ENCODE measurements around the gene IGF2R.

IGF2R gene

DNA sequence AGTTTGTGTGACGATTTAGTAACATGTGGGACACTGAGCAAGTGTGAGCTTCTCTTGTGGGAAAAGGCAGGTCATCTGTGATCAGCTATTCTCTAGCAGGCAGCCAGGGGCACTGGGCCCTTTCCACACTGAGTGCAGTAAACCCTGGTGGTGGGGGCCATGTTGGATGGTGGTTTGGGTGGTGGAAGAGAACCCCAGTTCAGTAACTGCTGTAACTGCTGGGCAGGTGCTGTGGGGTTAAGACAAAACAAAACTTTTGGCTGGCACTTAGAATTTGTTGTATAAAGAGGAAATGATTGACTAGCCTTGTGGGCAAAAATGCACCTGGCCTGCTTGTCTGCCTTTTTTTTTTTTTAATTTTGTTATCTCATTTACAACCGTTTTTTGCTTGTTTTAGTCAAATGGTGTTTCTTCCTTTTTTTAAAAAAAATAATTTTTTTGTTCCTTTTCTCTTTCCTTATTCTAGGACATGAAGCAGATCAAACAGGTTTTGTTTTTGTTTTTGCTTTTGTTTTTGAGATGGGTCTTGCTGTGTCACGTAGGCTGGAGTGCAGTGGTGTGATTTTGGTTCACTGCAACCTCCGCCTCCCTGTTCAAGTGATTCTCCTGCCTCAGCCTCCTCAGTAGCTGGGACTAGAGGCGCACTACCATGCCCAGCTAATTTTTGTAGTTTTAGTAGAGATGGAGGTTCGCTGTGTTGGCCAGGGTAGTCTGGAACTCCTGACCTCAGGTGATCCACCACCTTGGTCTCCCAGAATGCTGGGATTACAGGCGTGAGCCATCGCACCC is 59.8 kb downstream of the IGF2R start:
- DNase-seq (ENCODE audit: low read depth), result no peak

- DNase-seq (ENCODE audit: low read depth), result no peak
Observed at GRCh38 chr6:160029525-160029924, 60.6 kb downstream of the IGF2R start.

GRCh38 chr6:160030103-160030502 is 61.2 kb downstream of the IGF2R start:
- no peak for DNase-seq (ENCODE audit: low read depth)

- no peak for DNase-seq (ENCODE audit: low read depth)
Observed at GRCh38 chr6:160031442-160031841, 62.6 kb downstream of the IGF2R start.

DNA sequence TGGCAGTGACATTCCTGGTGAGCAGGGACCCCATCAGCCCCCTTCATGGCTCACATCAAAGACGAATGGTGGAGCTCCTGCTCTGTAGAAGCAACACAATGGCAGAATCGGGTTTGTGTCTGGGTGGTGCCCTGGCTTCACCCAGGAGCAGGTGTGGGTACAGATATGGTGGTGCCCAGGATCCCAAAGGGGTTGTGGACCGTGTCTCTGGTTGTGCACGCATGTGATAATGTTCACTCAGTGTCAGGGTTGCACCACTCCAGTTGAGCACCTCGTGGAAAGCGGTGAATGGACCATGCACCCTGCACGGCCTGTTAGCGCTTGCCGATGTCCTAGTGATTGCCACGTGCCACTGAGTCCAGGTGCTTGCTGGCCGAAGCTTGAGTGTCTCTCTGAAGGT is 63.0 kb downstream of the IGF2R start:
- DNase-seq (ENCODE audit: low read depth), result no peak

DNA sequence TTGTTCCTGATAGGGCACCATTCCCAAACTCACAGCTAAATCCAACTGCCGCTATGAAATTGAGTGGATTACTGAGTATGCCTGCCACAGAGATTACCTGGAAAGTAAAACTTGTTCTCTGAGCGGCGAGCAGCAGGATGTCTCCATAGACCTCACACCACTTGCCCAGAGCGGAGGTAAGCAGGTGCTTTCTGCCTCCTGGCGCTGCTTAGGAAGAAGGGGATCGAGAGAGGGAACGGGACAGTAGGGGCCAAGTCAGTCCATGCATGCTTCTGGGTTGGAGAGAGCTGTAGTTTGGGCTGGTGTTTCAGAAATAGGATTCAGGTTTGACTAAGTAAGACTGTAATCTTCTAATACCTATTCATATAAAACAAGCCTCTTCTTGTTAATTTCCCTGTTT is 63.7 kb downstream of the IGF2R start:
- DNase-seq (ENCODE audit: low read depth), result no peak

DNA sequence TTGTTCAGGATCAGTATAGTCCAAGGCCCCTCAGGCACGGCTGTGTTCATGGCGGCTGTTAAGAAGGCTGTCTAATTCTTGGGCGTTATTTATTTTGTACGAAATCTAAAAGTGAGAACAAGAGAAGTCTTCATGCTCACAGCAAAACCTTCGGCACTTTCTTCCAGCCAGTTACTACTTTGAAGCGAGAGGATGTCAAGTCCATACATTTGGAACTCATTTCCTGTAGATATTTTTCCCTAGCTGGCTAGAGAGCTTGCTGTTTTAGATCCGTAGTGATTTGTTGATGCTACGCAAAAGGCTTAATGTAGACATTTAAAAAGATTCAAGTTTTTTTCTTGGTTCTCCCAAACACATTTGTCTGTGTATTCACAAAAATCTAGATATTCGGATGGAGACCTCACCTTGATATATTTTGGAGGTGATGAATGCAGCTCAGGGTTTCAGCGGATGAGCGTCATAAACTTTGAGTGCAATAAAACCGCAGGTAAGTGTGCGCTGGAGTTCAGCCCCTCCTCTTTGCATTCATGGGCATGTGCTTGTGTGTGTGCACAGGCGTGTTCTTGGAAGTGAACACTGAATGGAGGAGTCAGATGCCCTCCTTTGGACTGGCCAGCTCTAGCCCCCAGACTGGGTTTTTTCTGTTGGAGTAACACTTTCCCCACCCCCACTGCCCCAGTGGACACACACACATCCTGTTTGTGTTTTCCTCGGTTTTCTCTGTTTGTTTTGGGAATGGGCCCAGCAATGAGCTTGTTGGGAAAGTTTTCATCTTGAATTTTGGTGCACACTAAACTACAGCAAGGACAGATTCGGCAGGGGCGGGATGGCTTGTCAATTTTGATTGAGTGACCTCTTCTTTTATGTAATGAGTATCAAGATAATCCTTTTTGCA is 65.4 kb downstream of the IGF2R start:
- DNase-seq (ENCODE audit: low read depth), result no peak

- no peak for DNase-seq (ENCODE audit: low read depth)
Observed at GRCh38 chr6:160035241-160035640, 66.4 kb downstream of the IGF2R start.

DNA sequence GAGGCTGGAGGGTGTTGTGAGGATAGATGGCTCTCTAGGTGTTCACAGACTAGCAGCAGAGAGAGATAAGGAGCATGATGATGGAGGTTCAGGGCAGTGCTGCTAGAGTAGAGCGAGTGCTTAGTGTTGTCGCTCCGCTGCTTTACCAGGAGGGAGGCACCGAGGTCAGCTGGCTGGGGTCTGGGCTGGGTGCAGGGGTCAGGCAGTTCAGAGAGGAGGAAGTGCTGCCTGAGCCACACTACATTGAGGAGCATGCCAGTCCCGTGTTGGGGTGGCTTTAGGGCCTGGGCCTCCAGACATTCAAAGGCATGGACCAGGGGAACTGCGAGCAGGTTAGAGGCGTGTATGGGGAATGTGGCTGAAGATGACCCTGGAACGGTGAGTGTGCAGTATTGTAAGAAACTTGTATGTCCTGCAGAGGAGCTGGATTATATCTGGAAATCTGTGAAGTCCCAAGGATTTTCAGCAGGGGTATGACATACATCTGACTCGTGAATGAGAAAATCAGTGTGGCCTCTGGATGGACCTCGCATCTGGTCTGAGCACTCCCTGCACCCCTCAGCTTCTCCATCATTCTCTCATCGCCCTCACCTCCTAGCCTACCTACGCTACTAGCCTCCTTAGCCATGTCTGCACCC is 66.9 kb downstream of the IGF2R start:
- no peak for DNase-seq (ENCODE audit: low read depth)

DNA sequence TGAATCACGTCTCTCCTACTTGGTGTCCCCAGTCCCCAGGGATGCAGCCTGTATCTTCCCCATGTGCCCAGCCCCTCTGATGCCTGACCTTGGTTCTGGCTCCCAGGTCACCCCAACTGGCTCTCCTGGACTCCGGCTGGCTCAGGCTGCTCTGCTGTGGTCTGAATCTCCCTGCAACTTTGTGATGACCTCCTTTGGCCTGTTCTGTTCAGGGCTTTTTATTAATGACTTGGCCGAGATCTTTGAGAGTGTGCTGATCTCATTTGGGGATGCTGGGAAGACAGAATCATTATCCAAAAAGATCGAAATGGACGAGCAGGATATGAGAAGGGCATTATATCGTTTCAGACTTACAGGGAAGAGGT is 67.4 kb downstream of the IGF2R start:
- no peak for DNase-seq (ENCODE audit: low read depth)

GRCh38 chr6:160036790-160037206 is 67.9 kb downstream of the IGF2R start:
- DNase-seq (ENCODE audit: low read depth), result no peak

DNA sequence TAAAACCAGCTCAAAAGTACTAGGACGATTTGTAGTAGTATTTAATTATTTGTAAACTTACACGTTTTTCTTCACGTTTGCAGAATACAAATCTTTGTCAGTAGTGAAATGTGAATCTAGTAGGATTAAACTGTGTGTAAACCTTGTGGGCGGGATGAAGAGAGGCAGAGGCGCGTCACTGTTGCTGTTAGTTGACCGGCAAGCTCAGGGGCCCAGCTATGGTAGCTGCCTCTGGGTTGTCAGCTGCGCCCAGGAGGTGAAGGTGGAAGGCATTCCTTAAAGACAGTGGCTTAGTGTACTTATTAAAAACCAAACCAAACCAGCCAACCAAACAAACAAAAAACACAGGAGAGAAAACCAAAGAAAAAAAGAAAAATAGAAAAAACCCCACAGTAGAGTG is 69.6 kb downstream of the IGF2R start:
- DNase-seq (ENCODE audit: low read depth), result no peak

GRCh38 chr6:160039441-160039840 is 70.6 kb downstream of the IGF2R start:
- DNase-seq (ENCODE audit: low read depth), result no peak

- no peak for DNase-seq (ENCODE audit: low read depth)
Observed at GRCh38 chr6:160040055-160040454, 71.2 kb downstream of the IGF2R start.

DNA sequence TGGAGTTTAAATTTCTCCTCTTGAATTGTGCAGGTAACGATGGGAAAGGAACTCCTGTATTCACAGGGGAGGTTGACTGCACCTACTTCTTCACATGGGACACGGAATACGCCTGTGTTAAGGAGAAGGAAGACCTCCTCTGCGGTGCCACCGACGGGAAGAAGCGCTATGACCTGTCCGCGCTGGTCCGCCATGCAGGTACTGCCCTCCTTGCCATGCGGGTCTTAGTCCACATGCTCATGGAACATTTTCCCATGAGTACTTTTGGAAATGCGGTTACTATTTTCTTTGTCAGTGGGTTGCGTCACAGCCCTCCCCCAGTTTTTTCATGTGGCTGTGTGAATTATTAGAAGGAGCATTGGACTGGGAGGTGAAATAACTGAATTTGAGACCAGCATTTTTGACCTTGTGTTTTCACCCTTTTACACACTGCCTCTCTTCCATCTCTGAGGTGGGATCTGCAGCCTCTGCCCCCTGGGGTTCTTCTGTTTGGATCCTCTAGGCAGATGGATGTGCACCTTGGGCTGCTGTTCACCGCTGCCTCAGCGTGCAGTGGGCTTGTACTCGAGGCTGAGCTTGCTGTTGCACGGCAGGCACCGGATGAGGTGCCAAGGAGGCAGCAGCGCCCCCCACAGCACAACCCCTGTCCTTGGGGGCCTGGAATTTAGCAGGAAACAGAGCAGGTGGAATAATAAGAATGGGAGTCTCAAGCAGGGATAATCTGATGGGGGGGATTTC is 71.8 kb downstream of the IGF2R start:
- DNase-seq (ENCODE audit: low read depth), result no peak

GRCh38 chr6:160041608-160042007 is 72.7 kb downstream of the IGF2R start:
- no peak for DNase-seq (ENCODE audit: low read depth)

GRCh38 chr6:160042014-160042773 is 73.3 kb downstream of the IGF2R start:
- DNase-seq (ENCODE audit: low read depth), result no peak

- no peak for DNase-seq (ENCODE audit: low read depth)
Observed at GRCh38 chr6:160042788-160043301, 74.0 kb downstream of the IGF2R start.

DNA sequence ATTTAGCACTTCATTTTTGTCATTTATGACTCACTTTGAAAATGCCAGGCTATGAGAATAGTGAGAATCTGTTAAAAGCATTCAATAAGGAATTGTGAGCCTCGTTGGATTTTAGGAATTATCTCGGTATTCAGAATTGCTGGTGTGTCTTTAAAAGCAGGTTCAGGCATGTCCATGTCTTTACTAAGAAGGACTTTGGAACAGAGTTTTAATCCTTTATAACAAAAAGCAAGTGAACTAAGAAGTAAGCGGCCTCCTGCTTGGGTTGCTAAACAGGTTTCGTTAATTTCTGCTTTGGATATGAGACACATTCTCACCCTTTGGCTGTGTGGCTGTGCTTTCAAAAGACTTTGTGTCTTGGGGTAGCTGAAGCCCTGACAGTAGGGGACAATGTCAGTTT is 74.9 kb downstream of the IGF2R start:
- no peak for DNase-seq (ENCODE audit: low read depth)

DNA sequence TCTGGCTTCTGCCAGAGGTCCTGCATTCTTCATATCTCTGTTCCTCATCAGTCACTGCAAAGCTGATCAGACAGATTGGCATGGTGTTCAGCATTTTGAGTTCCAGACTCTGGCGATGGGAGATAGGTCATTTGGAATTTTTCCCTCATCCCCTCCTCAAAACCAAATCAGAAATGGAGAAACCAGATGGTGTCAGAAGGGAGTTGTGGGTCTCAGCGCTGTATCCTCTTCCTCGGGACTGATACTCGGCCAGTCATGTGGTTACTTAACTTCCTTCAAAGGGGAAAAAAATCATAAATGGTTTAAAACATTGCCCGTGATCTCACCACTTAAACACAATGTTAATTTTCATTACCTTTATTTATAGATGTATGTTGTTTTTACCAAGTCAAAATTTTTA is 75.8 kb downstream of the IGF2R start:
- no peak for DNase-seq (ENCODE audit: low read depth)

GRCh38 chr6:160048471-160048870 is 79.6 kb downstream of the IGF2R start:
- no peak for DNase-seq (ENCODE audit: low read depth)

Data from activated T-helper 9 cell treated with anti-CD3 and anti-CD28 coated beads, Interleukin-2, amount 50 U/mL, for 16 hours (primary cell).